Karpas-422 (cell line): ENCODE measurements around the gene NPBWR2. TPM values are rescaled to one million over a fixed set of nuclear protein-coding genes. Genes with fewer than 3 reads are reported as not detected.

ENCODE experiments used
- DNase-seq: peaks from one replicate; pipeline ENCODE4 v3.0.0-alpha.2; 2015
- H2AFZ ChIP-seq: fragments of 200-600 bp; sonication (generic); 2 replicates; pipeline ENCODE4 v1.6.1; 2014; ENCODE audit warnings: antibody characterized with exemption, low read length, mixed read lengths
- H3K27ac ChIP-seq: fragments of 200-600 bp; sonication (generic); 2 replicates; pipeline ENCODE4 v1.5.1; 2014; ENCODE audit warnings: mild to moderate bottlenecking, low read length, moderate library complexity
- H3K27me3 ChIP-seq: fragments of 200-600 bp; sonication (generic); 2 replicates; pipeline ENCODE4 v1.6.1; 2014; ENCODE audit warnings: low read length, mixed read lengths
- H3K36me3 ChIP-seq: fragments of 200-600 bp; sonication (generic); 2 replicates; pipeline ENCODE4 v1.6.1; 2014; ENCODE audit warnings: low read length, mixed read lengths; ENCODE audit not compliant: insufficient read depth
- H3K4me1 ChIP-seq: fragments of 200-600 bp; sonication (generic); 2 replicates; pipeline ENCODE4 v1.6.1; 2014; ENCODE audit warnings: mild to moderate bottlenecking, low read length, mixed read lengths
- H3K4me2 ChIP-seq: fragments of 200-600 bp; sonication (generic); 2 replicates; pipeline ENCODE4 v1.6.1; 2014; ENCODE audit warnings: low read length, low read depth, mild to moderate bottlenecking; ENCODE audit not compliant: poor library complexity, severe bottlenecking
- H3K4me3 ChIP-seq: fragments of 200-600 bp; sonication (generic); 2 replicates; pipeline ENCODE4 v1.5.1; 2014; ENCODE audit warnings: mild to moderate bottlenecking, antibody characterized with exemption, low read length, mixed read lengths
- H3K79me2 ChIP-seq: fragments of 200-600 bp; sonication (generic); 2 replicates; pipeline ENCODE4 v1.6.1; 2014; ENCODE audit warnings: mild to moderate bottlenecking, low read length, mixed read lengths
- H3K9ac ChIP-seq: fragments of 200-600 bp; sonication (generic); 2 replicates; pipeline ENCODE4 v1.6.0; 2014; ENCODE audit warnings: low read length
- H3K9me2 ChIP-seq: fragments of 200-600 bp; sonication (generic), shearing (Covaris generic); replicated peaks from 2 replicates; pipeline ENCODE4 v1.6.0; 2014; ENCODE audit warnings: mild to moderate bottlenecking, low read length, moderate library complexity; ENCODE audit not compliant: insufficient read depth
- H3K9me3 ChIP-seq: fragments of 300-700, 200-600 bp; sonication (generic); 2 replicates; pipeline ENCODE4 v1.6.1; 2014; ENCODE audit warnings: low read length, mixed read lengths
- H4K20me1 ChIP-seq: fragments of 200-600 bp; sonication (generic); 2 replicates; pipeline ENCODE4 v1.6.1; 2014; ENCODE audit warnings: mild to moderate bottlenecking, antibody characterized with exemption, low read length, low read depth; ENCODE audit not compliant: insufficient read depth
- total RNA-seq: library from RNA; depleted of rRNA; stranded (reverse); fragments of >200 nt; shearing (Covaris generic); gene quantifications from 2 replicates; pipeline ENCODE4 v1.2.3, GENCODE V29; 2014; ENCODE audit warnings: low replicate concordance; rRNA removed

NPBWR2 gene
- total RNA-seq, result 0.22 TPM in 1 of 2 replicates, not detected in the other

- Histone ChIP-seq H3K4me1 (peaks cover 45% of the 10 kb centered on the region), H3K27ac (peak within 1 kb of the TSS; percentile 86), H3K36me3 (no peaks in the 10 kb centered on the region), H3K9me2 (no peaks in the 10 kb centered on the region), H3K4me2 (peak within 1 kb of the TSS; percentile 63), H2AFZ (no peak within 1 kb of the TSS), H3K79me2 (no peaks in the 10 kb centered on the region), H3K9ac (peak within 1 kb of the TSS; percentile 68), H3K27me3 (no peaks in the 10 kb centered on the region), H3K9me3 (no peaks in the 10 kb centered on the region), H4K20me1 (no peaks in the 10 kb centered on the region), H3K4me3 (peak within 1 kb of the TSS; percentile 49; the same call in 1 of the 2 replicates)
- DNase-seq, result peak; percentile 87
These were observed at the start of gene NPBWR2 for GRCh38 chr20:64106981-64107735. TSS of gene NPBWR2 (minus strand) at chr20:64107565. CDS start at chr20:64106831, 734 bp downstream.

GRCh38 chr20:64156136-64156885 lies 48.9 kb upstream of the NPBWR2 start:
- no peak overlapping the region for H3K4me2 ChIP-seq
- H3K36me3 ChIP-seq, result no peaks in the 10 kb centered on the region
- H3K4me1 ChIP-seq, result no peaks in the 10 kb centered on the region
- H4K20me1 ChIP-seq, result no peaks in the 10 kb centered on the region
- H3K4me3 ChIP-seq, result no peak overlapping the region
- H3K27ac ChIP-seq, result no peak overlapping the region
- H3K9me2 ChIP-seq, result no peaks in the 10 kb centered on the region
- no peaks in the 10 kb centered on the region for H3K27me3 ChIP-seq
- no peak overlapping the region for H2AFZ ChIP-seq
- H3K9me3 ChIP-seq, result no peaks in the 10 kb centered on the region
- no peak for DNase-seq
- no peak overlapping the region for H3K9ac ChIP-seq
- no peaks in the 10 kb centered on the region for H3K79me2 ChIP-seq

- Histone ChIP-seq H3K27me3 (no peaks in the 10 kb centered on the region), H3K4me1 (no peaks in the 10 kb centered on the region), H4K20me1 (no peaks in the 10 kb centered on the region), H3K27ac (no peak overlapping the region), H3K9ac (no peak overlapping the region), H3K9me3 (no peaks in the 10 kb centered on the region), H3K79me2 (no peaks in the 10 kb centered on the region), H2AFZ (no peak overlapping the region), H3K4me2 (no peak overlapping the region), H3K9me2 (no peaks in the 10 kb centered on the region), H3K4me3 (no peak overlapping the region), H3K36me3 (no peaks in the 10 kb centered on the region)
- DNase-seq, result no peak
These were observed 48.1 kb upstream of the NPBWR2 start for GRCh38 chr20:64155258-64156135.

- no peaks in the 10 kb centered on the region for H3K4me1 ChIP-seq
- H2AFZ ChIP-seq, result no peak overlapping the region
- no peak overlapping the region for H3K4me2 ChIP-seq
- H3K9me3 ChIP-seq, result no peaks in the 10 kb centered on the region
- no peak for DNase-seq
- no peaks in the 10 kb centered on the region for H3K9me2 ChIP-seq
- no peaks in the 10 kb centered on the region for H3K27me3 ChIP-seq
- H3K27ac ChIP-seq, result no peak overlapping the region
- H4K20me1 ChIP-seq, result no peaks in the 10 kb centered on the region
- H3K79me2 ChIP-seq, result no peaks in the 10 kb centered on the region
- no peak overlapping the region for H3K4me3 ChIP-seq
- no peak overlapping the region for H3K9ac ChIP-seq
- no peaks in the 10 kb centered on the region for H3K36me3 ChIP-seq
These were observed 47.4 kb upstream of the NPBWR2 start for GRCh38 chr20:64154590-64155257.

- Histone ChIP-seq H3K4me2 (no peak overlapping the region), H3K9me2 (no peaks in the 10 kb centered on the region), H3K9me3 (no peaks in the 10 kb centered on the region), H3K4me1 (no peaks in the 10 kb centered on the region), H3K27ac (no peak overlapping the region), H3K36me3 (no peaks in the 10 kb centered on the region), H3K27me3 (no peaks in the 10 kb centered on the region), H4K20me1 (no peaks in the 10 kb centered on the region), H3K79me2 (no peaks in the 10 kb centered on the region), H3K9ac (no peak overlapping the region), H2AFZ (no peak overlapping the region), H3K4me3 (no peak overlapping the region)
- no peak for DNase-seq
These were observed 46.7 kb upstream of the NPBWR2 start for GRCh38 chr20:64153861-64154589.

- Histone ChIP-seq H3K4me3 (no peak overlapping the region), H3K9ac (no peak overlapping the region), H4K20me1 (no peaks in the 10 kb centered on the region), H3K9me3 (no peaks in the 10 kb centered on the region), H3K27ac (no peak overlapping the region), H3K4me1 (no peaks in the 10 kb centered on the region), H3K4me2 (no peak overlapping the region), H3K27me3 (no peaks in the 10 kb centered on the region), H2AFZ (no peak overlapping the region), H3K9me2 (no peaks in the 10 kb centered on the region), H3K79me2 (no peaks in the 10 kb centered on the region), H3K36me3 (no peaks in the 10 kb centered on the region)
- no peak for DNase-seq
These were observed 46.0 kb upstream of the NPBWR2 start for GRCh38 chr20:64153410-64153809.

- Histone ChIP-seq H4K20me1 (no peaks in the 10 kb centered on the region), H3K9ac (no peak overlapping the region), H3K27me3 (no peaks in the 10 kb centered on the region), H3K9me3 (no peaks in the 10 kb centered on the region), H3K9me2 (no peaks in the 10 kb centered on the region), H3K27ac (no peak overlapping the region), H3K4me1 (no peaks in the 10 kb centered on the region), H3K4me3 (no peak overlapping the region), H2AFZ (no peak overlapping the region), H3K36me3 (no peaks in the 10 kb centered on the region), H3K79me2 (no peaks in the 10 kb centered on the region), H3K4me2 (no peak overlapping the region)
- no peak for DNase-seq
These were observed 45.5 kb upstream of the NPBWR2 start for GRCh38 chr20:64152906-64153305.
